Cardiac muscle cell (in vitro differentiated cells and primary cell): ENCODE data around the gene GATA5. TPM values are rescaled to one million over a fixed set of nuclear protein-coding genes. Genes with fewer than 3 reads are reported as not detected.

Experiments used
- DNase-seq, 2 donors: peaks; one replicate each; pipeline versions ENCODE4 v3.0.0 to v3.0.0-alpha.2; 2010 to 2017; ENCODE audit warnings: low read depth in 1 of 2, low spot score in 1 of 2
- H3K27ac ChIP-seq: fragments of 200-600 bp; sonication (generic); 2 replicates; pipeline ENCODE4 v1.5.1; 2016
- H3K27me3 ChIP-seq: fragments of 200-600 bp; sonication (generic); 2 replicates; pipeline ENCODE4 v1.6.0; 2016; ENCODE audit warnings: control low read depth
- H3K36me3 ChIP-seq: fragments of 200-600 bp; sonication (generic); 2 replicates; pipeline ENCODE4 v1.5.1; 2016; ENCODE audit warnings: control low read depth
- H3K4me1 ChIP-seq: fragments of 200-600 bp; sonication (generic); 2 replicates; pipeline ENCODE4 v1.8.1; 2017; ENCODE audit warnings: low read depth, mild to moderate bottlenecking, mixed run types
- H3K4me3 ChIP-seq: fragments of 200-600 bp; sonication (generic); 2 replicates; pipeline ENCODE4 v1.5.1; 2016; ENCODE audit warnings: mild to moderate bottlenecking
- H3K9me3 ChIP-seq: fragments of 200-600 bp; sonication (generic); 2 replicates; pipeline ENCODE4 v1.5.1; 2017; ENCODE audit warnings: low read depth, mild to moderate bottlenecking, control low read depth
- polyA plus RNA-seq: library from polyadenylated mRNA; unstranded; fragments of >200 nt; fragmentation: Nextera tagmentation; extraction: Ambion mirVana; gene quantifications from 2 replicates; pipeline ENCODE4 v1.2.1, GENCODE V29; 2016
- total RNA-seq: library from RNA; depleted of rRNA; stranded (reverse); fragments of >200 nt; gene quantifications from 2 replicates; pipeline ENCODE4 v1.2.3, GENCODE V29; 2016
- TF ChIP-seq, protein P1 (sequence below): IDR thresholded peaks from 2 replicates; pipeline ENCODE4 v1.5.1; 2012; ENCODE audit warnings: low read depth, mild to moderate bottlenecking, low read length

The GATA5 gene
- total and polyA plus RNA-seq, 2 experiments from 2014 or later, result 66.8 to 103 TPM

DNA sequence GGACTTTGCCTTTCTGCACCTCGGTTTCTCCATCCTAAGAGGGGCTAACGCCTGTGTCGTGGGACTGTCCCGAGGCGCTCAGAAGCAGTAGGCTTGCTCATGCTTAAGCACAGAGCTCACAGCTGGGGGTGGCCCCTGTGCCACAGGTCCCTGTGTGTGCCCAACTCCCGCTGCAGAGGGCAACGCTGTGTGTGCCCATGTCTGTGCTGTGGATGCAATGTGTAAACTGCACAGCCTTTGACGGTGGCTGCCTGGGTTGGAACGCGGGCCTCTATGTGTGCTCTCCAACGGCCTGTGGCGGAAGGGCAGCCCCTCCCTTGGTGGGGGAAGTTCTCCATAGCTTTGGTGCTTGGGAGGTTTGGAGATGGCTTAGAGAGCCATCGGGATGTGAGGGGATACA lies 10.7 kb upstream of the GATA5 start:
- Histone ChIP-seq H3K27ac (peak overlapping the region; percentile 90), H3K9me3 (no peaks in the 10 kb centered on the region), H3K27me3 (no peaks in the 10 kb centered on the region), H3K4me3 (no peak overlapping the region), H3K4me1 (peaks cover 67% of the 10 kb centered on the region), H3K36me3 (no peaks in the 10 kb centered on the region)
- no peak for DNase-seq
- TF ChIP-seq, protein P1, sequence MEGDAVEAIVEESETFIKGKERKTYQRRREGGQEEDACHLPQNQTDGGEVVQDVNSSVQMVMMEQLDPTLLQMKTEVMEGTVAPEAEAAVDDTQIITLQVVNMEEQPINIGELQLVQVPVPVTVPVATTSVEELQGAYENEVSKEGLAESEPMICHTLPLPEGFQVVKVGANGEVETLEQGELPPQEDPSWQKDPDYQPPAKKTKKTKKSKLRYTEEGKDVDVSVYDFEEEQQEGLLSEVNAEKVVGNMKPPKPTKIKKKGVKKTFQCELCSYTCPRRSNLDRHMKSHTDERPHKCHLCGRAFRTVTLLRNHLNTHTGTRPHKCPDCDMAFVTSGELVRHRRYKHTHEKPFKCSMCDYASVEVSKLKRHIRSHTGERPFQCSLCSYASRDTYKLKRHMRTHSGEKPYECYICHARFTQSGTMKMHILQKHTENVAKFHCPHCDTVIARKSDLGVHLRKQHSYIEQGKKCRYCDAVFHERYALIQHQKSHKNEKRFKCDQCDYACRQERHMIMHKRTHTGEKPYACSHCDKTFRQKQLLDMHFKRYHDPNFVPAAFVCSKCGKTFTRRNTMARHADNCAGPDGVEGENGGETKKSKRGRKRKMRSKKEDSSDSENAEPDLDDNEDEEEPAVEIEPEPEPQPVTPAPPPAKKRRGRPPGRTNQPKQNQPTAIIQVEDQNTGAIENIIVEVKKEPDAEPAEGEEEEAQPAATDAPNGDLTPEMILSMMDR, result no peak

GRCh38 chr20:62485701-62486089 lies 9.9 kb upstream of the GATA5 start:
- Histone ChIP-seq H3K27me3 (no peaks in the 10 kb centered on the region), H3K27ac (peak overlapping the region; percentile 90), H3K9me3 (no peaks in the 10 kb centered on the region), H3K4me1 (peaks cover 74% of the 10 kb centered on the region), H3K4me3 (no peak overlapping the region), H3K36me3 (no peaks in the 10 kb centered on the region)
- no peak for DNase-seq
- TF ChIP-seq, protein P1, result no peak

DNA sequence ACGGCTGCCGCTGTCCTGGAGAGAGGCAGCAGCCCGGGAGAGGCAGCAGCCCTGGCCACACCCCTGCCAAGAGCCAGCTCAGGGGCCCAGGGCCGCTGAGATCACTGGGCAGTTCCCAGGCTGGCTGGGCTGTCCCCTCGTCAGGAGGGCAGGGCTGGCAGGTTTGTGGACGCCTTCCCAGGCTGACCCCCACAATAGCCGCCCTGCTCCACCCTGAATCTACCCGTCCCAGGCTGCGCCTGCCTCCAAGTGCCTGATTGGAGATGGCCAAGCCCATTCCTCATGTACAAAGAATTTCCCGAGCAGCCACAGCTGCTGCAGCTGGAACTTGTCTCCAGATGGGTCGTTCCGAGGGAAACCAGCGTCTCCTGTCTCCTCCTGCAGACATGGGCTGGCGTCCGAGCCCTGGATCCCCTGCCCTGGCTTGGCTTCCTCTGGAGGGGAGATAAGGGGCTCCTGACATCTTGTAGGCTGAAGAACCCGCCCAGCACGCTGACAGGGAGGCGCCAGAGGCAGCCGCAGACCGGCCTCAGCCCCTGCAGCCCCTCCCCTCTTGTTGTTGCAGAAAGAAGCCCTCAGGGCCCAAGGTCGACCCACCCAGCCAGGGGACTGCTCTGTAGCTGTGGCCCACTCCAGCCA lies 9.4 kb upstream of the GATA5 start:
- Histone ChIP-seq H3K9me3 (no peaks in the 10 kb centered on the region), H3K4me1 (peaks cover 80% of the 10 kb centered on the region), H3K36me3 (no peaks in the 10 kb centered on the region), H3K4me3 (no peak overlapping the region), H3K27ac (peak overlapping the region; percentile 90), H3K27me3 (no peaks in the 10 kb centered on the region)
- peak; percentile 85 to 90 for DNase-seq
- TF ChIP-seq, protein P1, result no peak

DNA sequence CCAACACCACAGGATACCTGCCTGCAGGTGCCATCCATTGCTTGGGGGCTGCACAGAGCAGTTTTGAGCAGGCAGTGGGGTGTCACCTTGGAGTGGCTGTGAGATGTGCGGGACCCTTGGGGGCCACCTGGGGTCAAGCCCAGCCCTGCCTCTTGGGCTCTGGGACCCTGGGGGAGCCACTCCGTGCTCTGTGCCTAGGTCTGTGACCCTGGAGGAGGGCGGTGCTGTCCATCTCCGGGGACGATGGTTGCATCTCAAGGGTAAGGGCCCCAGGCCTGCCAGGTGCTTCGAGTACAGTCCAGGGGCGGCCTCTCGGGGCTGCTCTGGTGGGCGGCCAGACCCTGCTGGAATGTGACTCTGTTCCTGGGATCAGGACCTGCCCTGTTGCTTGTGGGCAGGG lies 8.7 kb upstream of the GATA5 start:
- H3K9me3 ChIP-seq, result no peaks in the 10 kb centered on the region
- H3K27ac ChIP-seq, result peak overlapping the region; percentile 90
- no peaks in the 10 kb centered on the region for H3K27me3 ChIP-seq
- no peaks in the 10 kb centered on the region for H3K36me3 ChIP-seq
- no peak overlapping the region for H3K4me3 ChIP-seq
- DNase-seq, result no peak
- TF ChIP-seq, protein P1, result no peak
- H3K4me1 ChIP-seq, result peaks cover 86% of the 10 kb centered on the region

GRCh38 chr20:62483613-62484458 lies 8.0 kb upstream of the GATA5 start:
- Histone ChIP-seq H3K9me3 (no peaks in the 10 kb centered on the region), H3K27ac (peak overlapping the region; percentile 90), H3K27me3 (no peaks in the 10 kb centered on the region), H3K36me3 (no peaks in the 10 kb centered on the region), H3K4me1 (peaks cover 91% of the 10 kb centered on the region), H3K4me3 (no peak overlapping the region)
- TF ChIP-seq, protein P1, result no peak
- DNase-seq, result no peak
